WTC11 (cell line): ENCODE measurements around the gene ABHD12. TPM values are rescaled to one million over a fixed set of nuclear protein-coding genes. Genes with fewer than 3 reads are reported as not detected.
A peak's percentile ranks its signal among the peaks of the same experiment; 100 is the strongest.

Source experiments
- ATAC-seq: fragments of 200-7000 bp; cut with Tn5 transposase; 2 replicates; pipeline ENCODE4 v1.10.0; 2021; ENCODE audit warnings: mild to moderate bottlenecking, moderate library complexity
- CTCF ChIA-PET: fragments of 300-600 bp; sonication (Branson Sonifier 250); formaldehyde crosslinking; loops from one replicate; lab custom pipeline; 2021; ENCODE audit warnings: antibody characterized with exemption; lab: Charles Lee
- POLR2A ChIA-PET: fragments of 350-600 bp; sonication (Branson Sonifier 250); formaldehyde crosslinking; loops from one replicate; lab custom pipeline; 2021; ENCODE audit warnings: antibody characterized with exemption; lab: Charles Lee
- DNase-seq: peaks from one replicate; pipeline ENCODE4 v3.0.0; 2021; ENCODE audit warnings: low spot score
- H3K27ac Mint-ChIP-seq: 2 replicates; pipeline ENCODE4 v1.8.0; 2021; ENCODE audit warnings: mixed read lengths
- H3K27me3 Mint-ChIP-seq: 2 replicates; pipeline ENCODE4 v1.8.0; 2021; ENCODE audit warnings: low read depth, mild to moderate bottlenecking, moderate library complexity, mixed read lengths
- H3K36me3 Mint-ChIP-seq: 2 replicates; pipeline ENCODE4 v1.8.0; 2021; ENCODE audit warnings: mixed read lengths
- H3K4me1 Mint-ChIP-seq: 2 replicates; pipeline ENCODE4 v1.8.0; 2022; ENCODE audit warnings: mixed read lengths
- H3K4me3 Mint-ChIP-seq: 2 replicates; pipeline ENCODE4 v1.8.0; 2021; ENCODE audit warnings: mild to moderate bottlenecking, moderate library complexity, mixed read lengths
- H3K9me3 Mint-ChIP-seq: 2 replicates; pipeline ENCODE4 v1.8.0; 2021; ENCODE audit warnings: mixed read lengths
- ETV6 ChIP-seq: sonication (generic); formaldehyde crosslinking; IDR thresholded peaks from 2 replicates; pipeline ENCODE4 v1.8.1; 2022; ENCODE audit warnings: mild to moderate bottlenecking, missing genetic modification reagents
- KAT7 ChIP-seq: sonication (generic); formaldehyde crosslinking; IDR thresholded peaks from 2 replicates; pipeline ENCODE4 v1.8.1; 2023; ENCODE audit warnings: missing genetic modification reagents, mild to moderate bottlenecking, borderline replicate concordance
- TCF7 ChIP-seq: sonication (generic); formaldehyde crosslinking; IDR thresholded peaks from 2 replicates; pipeline ENCODE4 v1.8.0; 2022; ENCODE audit warnings: mild to moderate bottlenecking, low read depth, missing genetic modification reagents, moderate library complexity
- TEAD4 ChIP-seq: sonication (generic); formaldehyde crosslinking; IDR thresholded peaks from 2 replicates; pipeline ENCODE4 v1.8.0; 2022; ENCODE audit warnings: mild to moderate bottlenecking, missing genetic modification reagents
- TP53 ChIP-seq: sonication (generic); formaldehyde crosslinking; IDR thresholded peaks from 2 replicates; pipeline ENCODE4 v1.8.1; 2023; ENCODE audit warnings: mild to moderate bottlenecking, missing genetic modification reagents
- ZBTB21 ChIP-seq: sonication (generic); formaldehyde crosslinking; IDR thresholded peaks from 2 replicates; pipeline ENCODE4 v1.8.1; 2023; ENCODE audit warnings: mild to moderate bottlenecking, missing genetic modification reagents, borderline replicate concordance
- ZNF416 ChIP-seq: fragments of 250-450 bp; sonication (Bioruptor Pico); IDR thresholded peaks from 2 replicates; pipeline ENCODE4 v1.9.0; 2021; ENCODE audit warnings: mild to moderate bottlenecking, inconsistent platforms
- ZNF423 ChIP-seq: fragments of 250-450 bp; sonication (Bioruptor Pico); IDR thresholded peaks from 2 replicates; pipeline ENCODE4 v2.1.2; 2022; ENCODE audit warnings: mild to moderate bottlenecking, moderate library complexity
- total RNA-seq: library from RNA; stranded (reverse); gene quantifications from 3 replicates; pipeline ENCODE4 v1.2.3, GENCODE V29; 2021
- TF ChIP-seq, protein P1 (sequence below): fragments of 250-450 bp; sonication (Bioruptor Pico); IDR thresholded peaks from 2 replicates; pipeline ENCODE4 v1.9.0; 2021; ENCODE audit warnings: mild to moderate bottlenecking, borderline replicate concordance
- TF ChIP-seq, protein P2 (sequence below): sonication (generic); formaldehyde crosslinking; IDR thresholded peaks from 2 replicates; pipeline ENCODE4 v1.8.1; 2023; ENCODE audit warnings: mild to moderate bottlenecking, missing genetic modification reagents, borderline replicate concordance
- TF ChIP-seq, protein P3 (sequence below): sonication (generic); formaldehyde crosslinking; conservative IDR thresholded peaks from 2 replicates; pipeline ENCODE4 v1.8.1; 2022; ENCODE audit warnings: mild to moderate bottlenecking, missing genetic modification reagents
- TF ChIP-seq, protein P4 (sequence below): sonication (generic); formaldehyde crosslinking; IDR thresholded peaks from 2 replicates; pipeline ENCODE4 v1.8.1; 2023; ENCODE audit warnings: mild to moderate bottlenecking, missing genetic modification reagents, moderate library complexity
- TF ChIP-seq, protein P5 (sequence below): sonication (generic); formaldehyde crosslinking; IDR thresholded peaks from 2 replicates; pipeline ENCODE4 v1.8.0; 2023; ENCODE audit warnings: mild to moderate bottlenecking, missing genetic modification reagents
- TF ChIP-seq, protein P6 (sequence below): sonication (generic); formaldehyde crosslinking; IDR thresholded peaks from 2 replicates; pipeline ENCODE4 v1.8.0; 2023; ENCODE audit warnings: missing genetic modification reagents, mild to moderate bottlenecking, borderline replicate concordance

Gene ABHD12
- total RNA-seq, 1 experiment from 2014 or later, result 63.1 TPM

DNA sequence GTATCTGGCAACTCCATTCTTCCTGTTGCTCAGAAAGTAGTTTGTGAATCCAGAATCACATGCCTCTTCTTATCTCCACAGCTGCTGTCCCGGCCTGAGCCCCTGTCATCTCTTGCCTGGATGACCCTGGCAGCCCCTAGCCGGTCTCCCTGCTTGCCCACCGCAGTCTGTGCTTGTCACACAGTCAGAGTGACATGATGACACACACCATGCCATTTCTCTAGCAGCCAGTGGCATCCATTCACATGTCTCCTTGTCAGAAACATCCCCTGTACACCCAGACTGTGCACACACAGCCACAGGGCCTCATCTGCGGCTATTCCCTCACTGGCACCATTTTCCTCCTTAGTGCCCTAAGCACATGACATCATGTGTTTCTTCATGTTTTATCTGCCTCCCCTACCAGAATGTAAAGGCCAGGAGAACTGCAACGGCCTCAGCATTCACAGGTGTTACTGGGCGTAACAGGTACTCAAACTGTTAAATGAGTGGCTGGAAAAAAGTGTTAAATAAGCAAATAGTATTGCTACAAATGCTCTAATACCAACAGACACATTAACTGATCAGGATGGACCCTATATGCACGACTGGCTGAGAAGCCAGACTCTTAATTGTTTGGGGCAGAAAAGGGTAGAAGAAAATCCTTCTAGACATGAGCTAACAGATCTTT, 9.6 kb downstream of the ABHD12 start:
- ChIA-PET POLR2A (no interaction called here), CTCF (no interaction called here)
- Mint-ChIP-seq H3K4me3 (no peak overlapping the region), H3K36me3 (peaks cover 7% of the 10 kb centered on the region), H3K9me3 (no peaks in the 10 kb centered on the region), H3K4me1 (peaks cover 3% of the 10 kb centered on the region; the same call in 1 of the 2 replicates), H3K27me3 (no peaks in the 10 kb centered on the region), H3K27ac (peak overlapping the region; percentile 8; the same call in 1 of the 2 replicates)
- no peak for ATAC-seq
- no peak for DNase-seq
- TF ChIP-seq, protein P1, sequence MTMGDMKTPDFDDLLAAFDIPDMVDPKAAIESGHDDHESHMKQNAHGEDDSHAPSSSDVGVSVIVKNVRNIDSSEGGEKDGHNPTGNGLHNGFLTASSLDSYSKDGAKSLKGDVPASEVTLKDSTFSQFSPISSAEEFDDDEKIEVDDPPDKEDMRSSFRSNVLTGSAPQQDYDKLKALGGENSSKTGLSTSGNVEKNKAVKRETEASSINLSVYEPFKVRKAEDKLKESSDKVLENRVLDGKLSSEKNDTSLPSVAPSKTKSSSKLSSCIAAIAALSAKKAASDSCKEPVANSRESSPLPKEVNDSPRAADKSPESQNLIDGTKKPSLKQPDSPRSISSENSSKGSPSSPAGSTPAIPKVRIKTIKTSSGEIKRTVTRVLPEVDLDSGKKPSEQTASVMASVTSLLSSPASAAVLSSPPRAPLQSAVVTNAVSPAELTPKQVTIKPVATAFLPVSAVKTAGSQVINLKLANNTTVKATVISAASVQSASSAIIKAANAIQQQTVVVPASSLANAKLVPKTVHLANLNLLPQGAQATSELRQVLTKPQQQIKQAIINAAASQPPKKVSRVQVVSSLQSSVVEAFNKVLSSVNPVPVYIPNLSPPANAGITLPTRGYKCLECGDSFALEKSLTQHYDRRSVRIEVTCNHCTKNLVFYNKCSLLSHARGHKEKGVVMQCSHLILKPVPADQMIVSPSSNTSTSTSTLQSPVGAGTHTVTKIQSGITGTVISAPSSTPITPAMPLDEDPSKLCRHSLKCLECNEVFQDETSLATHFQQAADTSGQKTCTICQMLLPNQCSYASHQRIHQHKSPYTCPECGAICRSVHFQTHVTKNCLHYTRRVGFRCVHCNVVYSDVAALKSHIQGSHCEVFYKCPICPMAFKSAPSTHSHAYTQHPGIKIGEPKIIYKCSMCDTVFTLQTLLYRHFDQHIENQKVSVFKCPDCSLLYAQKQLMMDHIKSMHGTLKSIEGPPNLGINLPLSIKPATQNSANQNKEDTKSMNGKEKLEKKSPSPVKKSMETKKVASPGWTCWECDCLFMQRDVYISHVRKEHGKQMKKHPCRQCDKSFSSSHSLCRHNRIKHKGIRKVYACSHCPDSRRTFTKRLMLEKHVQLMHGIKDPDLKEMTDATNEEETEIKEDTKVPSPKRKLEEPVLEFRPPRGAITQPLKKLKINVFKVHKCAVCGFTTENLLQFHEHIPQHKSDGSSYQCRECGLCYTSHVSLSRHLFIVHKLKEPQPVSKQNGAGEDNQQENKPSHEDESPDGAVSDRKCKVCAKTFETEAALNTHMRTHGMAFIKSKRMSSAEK (CRISPR knock-in tag), result no peak
- TF ChIP-seq, protein P2, sequence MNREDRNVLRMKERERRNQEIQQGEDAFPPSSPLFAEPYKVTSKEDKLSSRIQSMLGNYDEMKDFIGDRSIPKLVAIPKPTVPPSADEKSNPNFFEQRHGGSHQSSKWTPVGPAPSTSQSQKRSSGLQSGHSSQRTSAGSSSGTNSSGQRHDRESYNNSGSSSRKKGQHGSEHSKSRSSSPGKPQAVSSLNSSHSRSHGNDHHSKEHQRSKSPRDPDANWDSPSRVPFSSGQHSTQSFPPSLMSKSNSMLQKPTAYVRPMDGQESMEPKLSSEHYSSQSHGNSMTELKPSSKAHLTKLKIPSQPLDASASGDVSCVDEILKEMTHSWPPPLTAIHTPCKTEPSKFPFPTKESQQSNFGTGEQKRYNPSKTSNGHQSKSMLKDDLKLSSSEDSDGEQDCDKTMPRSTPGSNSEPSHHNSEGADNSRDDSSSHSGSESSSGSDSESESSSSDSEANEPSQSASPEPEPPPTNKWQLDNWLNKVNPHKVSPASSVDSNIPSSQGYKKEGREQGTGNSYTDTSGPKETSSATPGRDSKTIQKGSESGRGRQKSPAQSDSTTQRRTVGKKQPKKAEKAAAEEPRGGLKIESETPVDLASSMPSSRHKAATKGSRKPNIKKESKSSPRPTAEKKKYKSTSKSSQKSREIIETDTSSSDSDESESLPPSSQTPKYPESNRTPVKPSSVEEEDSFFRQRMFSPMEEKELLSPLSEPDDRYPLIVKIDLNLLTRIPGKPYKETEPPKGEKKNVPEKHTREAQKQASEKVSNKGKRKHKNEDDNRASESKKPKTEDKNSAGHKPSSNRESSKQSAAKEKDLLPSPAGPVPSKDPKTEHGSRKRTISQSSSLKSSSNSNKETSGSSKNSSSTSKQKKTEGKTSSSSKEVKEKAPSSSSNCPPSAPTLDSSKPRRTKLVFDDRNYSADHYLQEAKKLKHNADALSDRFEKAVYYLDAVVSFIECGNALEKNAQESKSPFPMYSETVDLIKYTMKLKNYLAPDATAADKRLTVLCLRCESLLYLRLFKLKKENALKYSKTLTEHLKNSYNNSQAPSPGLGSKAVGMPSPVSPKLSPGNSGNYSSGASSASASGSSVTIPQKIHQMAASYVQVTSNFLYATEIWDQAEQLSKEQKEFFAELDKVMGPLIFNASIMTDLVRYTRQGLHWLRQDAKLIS (CRISPR knock-in tag), result no peak
- TF ChIP-seq ZNF423, result no peak
- TF ChIP-seq TCF7 (CRISPR knock-in tag), result no peak
- no peak for TF ChIP-seq ZBTB21 (CRISPR knock-in tag)
- TF ChIP-seq ETV6 (CRISPR knock-in tag), result no peak
- TF ChIP-seq, protein P3, sequence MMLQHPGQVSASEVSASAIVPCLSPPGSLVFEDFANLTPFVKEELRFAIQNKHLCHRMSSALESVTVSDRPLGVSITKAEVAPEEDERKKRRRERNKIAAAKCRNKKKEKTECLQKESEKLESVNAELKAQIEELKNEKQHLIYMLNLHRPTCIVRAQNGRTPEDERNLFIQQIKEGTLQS (CRISPR knock-in tag), result no peak
- TF ChIP-seq TP53, result no peak
- TF ChIP-seq, protein P4, sequence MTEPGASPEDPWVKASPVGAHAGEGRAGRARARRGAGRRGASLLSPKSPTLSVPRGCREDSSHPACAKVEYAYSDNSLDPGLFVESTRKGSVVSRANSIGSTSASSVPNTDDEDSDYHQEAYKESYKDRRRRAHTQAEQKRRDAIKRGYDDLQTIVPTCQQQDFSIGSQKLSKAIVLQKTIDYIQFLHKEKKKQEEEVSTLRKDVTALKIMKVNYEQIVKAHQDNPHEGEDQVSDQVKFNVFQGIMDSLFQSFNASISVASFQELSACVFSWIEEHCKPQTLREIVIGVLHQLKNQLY (CRISPR knock-in tag), result no peak
- no peak for TF ChIP-seq KAT7 (CRISPR knock-in tag)

DNA sequence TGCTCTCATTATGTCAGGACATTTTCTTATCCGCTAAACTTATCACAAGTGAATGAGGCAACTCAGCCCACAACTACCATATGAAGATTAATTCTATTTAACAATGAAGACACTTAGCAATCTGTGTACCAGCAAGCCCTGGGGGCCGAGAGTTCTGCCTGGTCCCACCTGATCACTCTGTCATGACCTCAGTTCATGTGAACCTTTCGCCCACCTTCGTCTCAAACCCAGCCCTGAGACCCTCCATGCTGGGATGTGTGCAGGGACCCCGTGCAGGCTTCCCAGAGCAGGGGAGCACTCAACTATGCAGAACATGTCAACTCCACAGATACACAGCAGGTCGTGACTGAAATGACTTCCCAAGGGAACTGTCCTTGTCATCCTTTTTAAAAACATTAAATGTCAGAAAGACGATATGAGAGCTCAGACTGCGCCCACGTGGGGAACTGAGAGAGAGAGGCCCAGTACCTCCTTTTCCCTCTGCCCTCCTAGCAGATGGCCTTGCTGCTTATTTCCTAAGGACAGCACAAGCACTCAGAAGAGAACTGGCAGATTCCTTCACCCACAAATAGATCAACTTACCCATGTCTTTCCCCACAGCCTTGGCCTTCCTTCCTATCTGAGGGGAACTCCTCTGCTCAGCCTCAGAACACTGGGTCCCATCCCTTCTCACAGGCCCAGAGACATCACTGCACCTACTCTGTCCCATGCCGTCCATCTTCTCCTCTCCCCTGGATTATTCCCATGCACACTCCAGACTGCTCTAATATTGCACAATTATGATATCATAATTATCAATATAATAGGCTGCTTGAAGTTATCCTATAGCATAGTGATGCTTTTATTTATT, 11.5 kb downstream of the ABHD12 start:
- Mint-ChIP-seq H3K27me3 (no peaks in the 10 kb centered on the region), H3K36me3 (peaks cover 17% of the 10 kb centered on the region), H3K27ac (peak overlapping the region; percentile 29; the same call in 1 of the 2 replicates), H3K9me3 (peaks cover 4% of the 10 kb centered on the region; the same call in 1 of the 2 replicates), H3K4me3 (no peak overlapping the region), H3K4me1 (0 out of 2 replicates have a peak, but pooled peaks cover 3% of the 10 kb centered on the region)
- DNase-seq, result no peak
- ChIA-PET CTCF (no interaction called here), POLR2A (no interaction called here)
- no peak for ATAC-seq
- TF ChIP-seq ZNF416 (CRISPR knock-in tag), result no peak
- TF ChIP-seq, protein P5, sequence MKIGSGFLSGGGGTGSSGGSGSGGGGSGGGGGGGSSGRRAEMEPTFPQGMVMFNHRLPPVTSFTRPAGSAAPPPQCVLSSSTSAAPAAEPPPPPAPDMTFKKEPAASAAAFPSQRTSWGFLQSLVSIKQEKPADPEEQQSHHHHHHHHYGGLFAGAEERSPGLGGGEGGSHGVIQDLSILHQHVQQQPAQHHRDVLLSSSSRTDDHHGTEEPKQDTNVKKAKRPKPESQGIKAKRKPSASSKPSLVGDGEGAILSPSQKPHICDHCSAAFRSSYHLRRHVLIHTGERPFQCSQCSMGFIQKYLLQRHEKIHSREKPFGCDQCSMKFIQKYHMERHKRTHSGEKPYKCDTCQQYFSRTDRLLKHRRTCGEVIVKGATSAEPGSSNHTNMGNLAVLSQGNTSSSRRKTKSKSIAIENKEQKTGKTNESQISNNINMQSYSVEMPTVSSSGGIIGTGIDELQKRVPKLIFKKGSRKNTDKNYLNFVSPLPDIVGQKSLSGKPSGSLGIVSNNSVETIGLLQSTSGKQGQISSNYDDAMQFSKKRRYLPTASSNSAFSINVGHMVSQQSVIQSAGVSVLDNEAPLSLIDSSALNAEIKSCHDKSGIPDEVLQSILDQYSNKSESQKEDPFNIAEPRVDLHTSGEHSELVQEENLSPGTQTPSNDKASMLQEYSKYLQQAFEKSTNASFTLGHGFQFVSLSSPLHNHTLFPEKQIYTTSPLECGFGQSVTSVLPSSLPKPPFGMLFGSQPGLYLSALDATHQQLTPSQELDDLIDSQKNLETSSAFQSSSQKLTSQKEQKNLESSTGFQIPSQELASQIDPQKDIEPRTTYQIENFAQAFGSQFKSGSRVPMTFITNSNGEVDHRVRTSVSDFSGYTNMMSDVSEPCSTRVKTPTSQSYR (CRISPR knock-in tag), result no peak
- TF ChIP-seq TEAD4 (CRISPR knock-in tag), result no peak
- TF ChIP-seq, protein P6, sequence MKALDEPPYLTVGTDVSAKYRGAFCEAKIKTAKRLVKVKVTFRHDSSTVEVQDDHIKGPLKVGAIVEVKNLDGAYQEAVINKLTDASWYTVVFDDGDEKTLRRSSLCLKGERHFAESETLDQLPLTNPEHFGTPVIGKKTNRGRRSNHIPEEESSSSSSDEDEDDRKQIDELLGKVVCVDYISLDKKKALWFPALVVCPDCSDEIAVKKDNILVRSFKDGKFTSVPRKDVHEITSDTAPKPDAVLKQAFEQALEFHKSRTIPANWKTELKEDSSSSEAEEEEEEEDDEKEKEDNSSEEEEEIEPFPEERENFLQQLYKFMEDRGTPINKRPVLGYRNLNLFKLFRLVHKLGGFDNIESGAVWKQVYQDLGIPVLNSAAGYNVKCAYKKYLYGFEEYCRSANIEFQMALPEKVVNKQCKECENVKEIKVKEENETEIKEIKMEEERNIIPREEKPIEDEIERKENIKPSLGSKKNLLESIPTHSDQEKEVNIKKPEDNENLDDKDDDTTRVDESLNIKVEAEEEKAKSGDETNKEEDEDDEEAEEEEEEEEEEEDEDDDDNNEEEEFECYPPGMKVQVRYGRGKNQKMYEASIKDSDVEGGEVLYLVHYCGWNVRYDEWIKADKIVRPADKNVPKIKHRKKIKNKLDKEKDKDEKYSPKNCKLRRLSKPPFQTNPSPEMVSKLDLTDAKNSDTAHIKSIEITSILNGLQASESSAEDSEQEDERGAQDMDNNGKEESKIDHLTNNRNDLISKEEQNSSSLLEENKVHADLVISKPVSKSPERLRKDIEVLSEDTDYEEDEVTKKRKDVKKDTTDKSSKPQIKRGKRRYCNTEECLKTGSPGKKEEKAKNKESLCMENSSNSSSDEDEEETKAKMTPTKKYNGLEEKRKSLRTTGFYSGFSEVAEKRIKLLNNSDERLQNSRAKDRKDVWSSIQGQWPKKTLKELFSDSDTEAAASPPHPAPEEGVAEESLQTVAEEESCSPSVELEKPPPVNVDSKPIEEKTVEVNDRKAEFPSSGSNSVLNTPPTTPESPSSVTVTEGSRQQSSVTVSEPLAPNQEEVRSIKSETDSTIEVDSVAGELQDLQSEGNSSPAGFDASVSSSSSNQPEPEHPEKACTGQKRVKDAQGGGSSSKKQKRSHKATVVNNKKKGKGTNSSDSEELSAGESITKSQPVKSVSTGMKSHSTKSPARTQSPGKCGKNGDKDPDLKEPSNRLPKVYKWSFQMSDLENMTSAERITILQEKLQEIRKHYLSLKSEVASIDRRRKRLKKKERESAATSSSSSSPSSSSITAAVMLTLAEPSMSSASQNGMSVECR (CRISPR knock-in tag), result no peak
